Mammary epithelial cell (primary cell): ENCODE measurements around the gene KLHL8.

Experiments used
- EZH2 ChIP-seq: IDR thresholded peaks from 2 replicates; pipeline ENCODE4 v1.6.1; 2012; ENCODE audit warnings: low read length, inconsistent platforms, borderline replicate concordance
- TF ChIP-seq, protein P1 (sequence below), 2 donors: IDR thresholded peaks in 1 of 2; conservative IDR thresholded peaks in 1 of 2; 2 replicates each; pipeline ENCODE4 v1.5.1; 2011 to 2012; ENCODE audit warnings: inconsistent platforms in 2 of 2, low read length in 2 of 2, mild to moderate bottlenecking in 2 of 2, control low read depth in 1 of 2, low read depth in 1 of 2; ENCODE audit not compliant: insufficient read depth in 1 of 2; ENCODE audit errors: extremely low read depth in 1 of 2

DNA sequence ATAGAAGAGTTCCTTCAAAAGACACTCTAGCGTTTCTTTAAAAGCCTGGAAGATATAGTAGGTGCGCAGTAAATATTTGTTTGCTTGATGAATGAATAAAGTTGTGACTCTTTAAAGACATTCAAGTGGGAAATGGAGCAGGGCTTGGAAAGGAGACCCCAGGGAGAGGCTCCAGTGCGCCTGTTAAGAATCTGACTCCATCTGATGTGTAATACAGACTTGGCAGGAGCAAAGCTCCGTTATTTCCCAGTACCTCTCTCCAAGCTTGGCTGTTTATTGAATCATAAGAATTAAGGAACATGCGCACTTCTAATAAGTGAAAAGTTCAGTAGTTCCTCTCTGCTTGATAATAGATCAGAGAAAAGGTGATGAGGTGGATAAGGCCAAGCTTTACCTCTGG, 18.8 kb upstream of the KLHL8 start:
- TF ChIP-seq, protein P1, sequence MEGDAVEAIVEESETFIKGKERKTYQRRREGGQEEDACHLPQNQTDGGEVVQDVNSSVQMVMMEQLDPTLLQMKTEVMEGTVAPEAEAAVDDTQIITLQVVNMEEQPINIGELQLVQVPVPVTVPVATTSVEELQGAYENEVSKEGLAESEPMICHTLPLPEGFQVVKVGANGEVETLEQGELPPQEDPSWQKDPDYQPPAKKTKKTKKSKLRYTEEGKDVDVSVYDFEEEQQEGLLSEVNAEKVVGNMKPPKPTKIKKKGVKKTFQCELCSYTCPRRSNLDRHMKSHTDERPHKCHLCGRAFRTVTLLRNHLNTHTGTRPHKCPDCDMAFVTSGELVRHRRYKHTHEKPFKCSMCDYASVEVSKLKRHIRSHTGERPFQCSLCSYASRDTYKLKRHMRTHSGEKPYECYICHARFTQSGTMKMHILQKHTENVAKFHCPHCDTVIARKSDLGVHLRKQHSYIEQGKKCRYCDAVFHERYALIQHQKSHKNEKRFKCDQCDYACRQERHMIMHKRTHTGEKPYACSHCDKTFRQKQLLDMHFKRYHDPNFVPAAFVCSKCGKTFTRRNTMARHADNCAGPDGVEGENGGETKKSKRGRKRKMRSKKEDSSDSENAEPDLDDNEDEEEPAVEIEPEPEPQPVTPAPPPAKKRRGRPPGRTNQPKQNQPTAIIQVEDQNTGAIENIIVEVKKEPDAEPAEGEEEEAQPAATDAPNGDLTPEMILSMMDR (conservative IDR thresholded peaks at IDR 0.05 in 1 of 2, IDR thresholded peaks at IDR 0.05 in 1 of 2; ENCODE audit: extremely low read depth in 1 of 2, insufficient read depth in 1 of 2, low read depth in 1 of 2, low read length in 2 of 2) = no peak
- TF ChIP-seq EZH2 = no peak
